Peyer's patch (tissue), 4 donors: ENCODE measurements around the gene ANKRD9. TPM values are rescaled to one million over a fixed set of nuclear protein-coding genes. Genes with fewer than 3 reads are reported as not detected.

Source experiments
- DNase-seq, 3 donors: peaks; one replicate each; pipeline ENCODE4 v3.0.0-alpha.2; 2017 to 2019
- H3K27ac ChIP-seq, 4 donors: fragments of 200-600 bp; sonication (generic); one replicate each; pipeline ENCODE4 v1.5.1; 2016 to 2019
- H3K27me3 ChIP-seq, 2 donors: fragments of 200-600 bp; sonication (generic); one replicate each; pipeline ENCODE4 v1.5.1; 2019
- H3K36me3 ChIP-seq, 3 donors: fragments of 200-600 bp; sonication (generic); one replicate each; pipeline ENCODE4 v1.5.1; 2016 to 2019
- H3K4me1 ChIP-seq, 4 donors: fragments of 200-600 bp; sonication (generic); one replicate each; pipeline ENCODE4 v1.5.1; 2016 to 2019
- H3K4me3 ChIP-seq, 4 donors: fragments of 200-600 bp; sonication (generic); 1 replicate in 3 of 4; 2 replicates in 1 of 4; pipeline ENCODE4 v1.5.1; 2016 to 2019; ENCODE audit warnings: mild to moderate bottlenecking in 1 of 4
- H3K9me3 ChIP-seq, 4 donors: fragments of 200-600 bp; sonication (generic); one replicate each; pipeline ENCODE4 v1.5.1; 2016 to 2019; ENCODE audit warnings: mild to moderate bottlenecking in 1 of 4
- CTCF ChIP-seq, 6 experiments: fragments of 450-650 bp in 4 of 6; fragments of 200-600 bp in 2 of 6; sonication (generic) in 1 of 6; IDR thresholded peaks; one replicate each; pipeline ENCODE4 v1.5.1; 2017 to 2019; ENCODE audit warnings: antibody characterized with exemption in 6 of 6, mild to moderate bottlenecking in 3 of 6, moderate library complexity in 1 of 6
- POLR2A ChIP-seq, 2 donors: fragments of 450-650 bp; IDR thresholded peaks; one replicate each; pipeline ENCODE4 v1.5.1; 2017; ENCODE audit warnings: antibody characterized with exemption in 2 of 2, mild to moderate bottlenecking in 2 of 2, moderate library complexity in 2 of 2
- total RNA-seq, 4 donors: library from RNA; depleted of rRNA; stranded (reverse); fragments of >200 nt; gene quantifications; one replicate each; pipeline ENCODE4 v1.1.0, GENCODE V29; 2016

ANKRD9 gene
- total RNA-seq, 4 donors from 2014 or later, result 52.8 to 450 (median 392) TPM

- no peak for TF ChIP-seq CTCF (IDR thresholded peaks at IDR 0.05)
- no peak for TF ChIP-seq POLR2A (IDR thresholded peaks at IDR 0.05)
- no peaks in the 10 kb centered on the region for H3K4me1 ChIP-seq
- no peaks in the 10 kb centered on the region for H3K9me3 ChIP-seq
- DNase-seq, result no peak
- H3K36me3 ChIP-seq, result peaks cover 0 to 20% (median 0%) of the 10 kb centered on the region in 3 donors
- H3K4me3 ChIP-seq, result no peak overlapping the region
- H3K27me3 ChIP-seq, result no peaks in the 10 kb centered on the region
- H3K27ac ChIP-seq, result no peak overlapping the region
Observed at GRCh38 chr14:102495491-102496330, 13.9 kb downstream of the ANKRD9 start.

- no peaks in the 10 kb centered on the region for H3K9me3 ChIP-seq
- peak in 1 of 3 donors; percentile 16 for DNase-seq
- H3K4me3 ChIP-seq, result no peak overlapping the region
- no peaks in the 10 kb centered on the region for H3K27me3 ChIP-seq
- H3K27ac ChIP-seq, result no peak overlapping the region
- TF ChIP-seq POLR2A (IDR thresholded peaks at IDR 0.05), result no peak
- TF ChIP-seq CTCF (IDR thresholded peaks at IDR 0.05), result no peak
- H3K36me3 ChIP-seq, result peaks cover 0 to 15% (median 0%) of the 10 kb centered on the region in 3 donors
- H3K4me1 ChIP-seq, result no peaks in the 10 kb centered on the region
Observed at GRCh38 chr14:102493585-102493984, 16.0 kb downstream of the ANKRD9 start.

GRCh38 chr14:102493096-102493495 lies 16.5 kb downstream of the ANKRD9 start:
- H3K4me3 ChIP-seq, result no peak overlapping the region
- no peak for DNase-seq
- no peak for TF ChIP-seq CTCF (IDR thresholded peaks at IDR 0.05)
- peaks cover 0 to 10% (median 0%) of the 10 kb centered on the region in 3 donors for H3K36me3 ChIP-seq
- H3K9me3 ChIP-seq, result no peaks in the 10 kb centered on the region
- no peaks in the 10 kb centered on the region for H3K27me3 ChIP-seq
- H3K27ac ChIP-seq, result no peak overlapping the region
- H3K4me1 ChIP-seq, result no peaks in the 10 kb centered on the region

- DNase-seq, result no peak
- Histone ChIP-seq H3K4me3 (no peak overlapping the region), H3K36me3 (peaks cover 0 to 8% (median 0%) of the 10 kb centered on the region in 3 donors), H3K27ac (no peak overlapping the region), H3K9me3 (no peaks in the 10 kb centered on the region), H3K4me1 (no peaks in the 10 kb centered on the region), H3K27me3 (no peaks in the 10 kb centered on the region)
- TF ChIP-seq CTCF (IDR thresholded peaks at IDR 0.05), result no peak
- TF ChIP-seq POLR2A (IDR thresholded peaks at IDR 0.05), result no peak
Observed at GRCh38 chr14:102492531-102492910, 17.1 kb downstream of the ANKRD9 start.

- Histone ChIP-seq H3K9me3 (no peaks in the 10 kb centered on the region), H3K36me3 (peaks cover 0 to 3% (median 0%) of the 10 kb centered on the region in 3 donors), H3K4me3 (no peak overlapping the region), H3K27ac (no peak overlapping the region), H3K27me3 (no peaks in the 10 kb centered on the region), H3K4me1 (no peaks in the 10 kb centered on the region)
- no peak for TF ChIP-seq POLR2A (IDR thresholded peaks at IDR 0.05)
- no peak for TF ChIP-seq CTCF (IDR thresholded peaks at IDR 0.05)
- DNase-seq, result no peak
Observed at GRCh38 chr14:102491786-102492530, 17.6 kb downstream of the ANKRD9 start.
